ENCODE results near the gene LHFPL6. TPM values are rescaled to one million over a fixed set of nuclear protein-coding genes. Genes with fewer than 3 reads are reported as not detected.

Gene LHFPL6
- polyA plus RNA-seq, 2 of the 4 experiments (the other 2 are of a cell fraction), result 1.7 to 5.4 TPM

DNA sequence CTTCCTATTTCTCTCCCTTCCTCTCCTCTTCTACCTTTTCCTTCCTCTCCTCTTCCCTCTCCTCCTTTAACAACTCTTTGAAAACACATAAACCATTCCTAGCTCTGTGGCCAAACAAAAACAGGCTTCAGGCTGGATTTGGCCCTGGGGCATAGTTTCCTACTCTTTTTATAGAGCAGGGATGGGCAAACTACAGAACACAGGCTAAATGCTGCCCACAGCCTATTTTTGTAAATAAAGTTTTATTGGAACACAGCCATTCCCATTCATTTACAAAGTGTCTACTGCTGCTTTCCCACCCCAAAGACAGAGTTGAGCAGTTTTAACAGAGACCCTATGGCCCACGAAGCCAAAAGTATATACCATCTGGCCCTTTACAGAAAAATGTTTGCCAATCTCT is 35.4 kb downstream of the LHFPL6 start:
- WGBS (ENCODE audit: missing lambda C conversion rate), result 27% methylated on average over 1 of the region's 1 CpG
- CTCF ChIA-PET, result no interaction called here
- TF ChIP-seq, protein P1, sequence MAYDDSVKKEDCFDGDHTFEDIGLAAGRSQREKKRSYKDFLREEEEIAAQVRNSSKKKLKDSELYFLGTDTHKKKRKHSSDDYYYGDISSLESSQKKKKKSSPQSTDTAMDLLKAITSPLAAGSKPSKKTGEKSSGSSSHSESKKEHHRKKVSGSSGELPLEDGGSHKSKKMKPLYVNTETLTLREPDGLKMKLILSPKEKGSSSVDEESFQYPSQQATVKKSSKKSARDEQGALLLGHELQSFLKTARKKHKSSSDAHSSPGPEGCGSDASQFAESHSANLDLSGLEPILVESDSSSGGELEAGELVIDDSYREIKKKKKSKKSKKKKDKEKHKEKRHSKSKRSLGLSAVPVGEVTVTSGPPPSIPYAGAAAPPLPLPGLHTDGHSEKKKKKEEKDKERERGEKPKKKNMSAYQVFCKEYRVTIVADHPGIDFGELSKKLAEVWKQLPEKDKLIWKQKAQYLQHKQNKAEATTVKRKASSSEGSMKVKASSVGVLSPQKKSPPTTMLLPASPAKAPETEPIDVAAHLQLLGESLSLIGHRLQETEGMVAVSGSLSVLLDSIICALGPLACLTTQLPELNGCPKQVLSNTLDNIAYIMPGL (CRISPR knock-in tag; IDR thresholded peaks at IDR 0.05; ENCODE audit: borderline replicate concordance), result no peak
- no peak for TF ChIP-seq HOXB5 (CRISPR knock-in tag; IDR thresholded peaks at IDR 0.05)
- no peak for TF ChIP-seq JUN (IDR thresholded peaks at IDR 0.05)
- no peak for TF ChIP-seq FOSL2 (IDR thresholded peaks at IDR 0.05)
- no peak for TF ChIP-seq FOSL2 (CRISPR knock-in tag; IDR thresholded peaks at IDR 0.05)
- no peak for TF ChIP-seq CHD4 (IDR thresholded peaks at IDR 0.05; ENCODE audit: borderline replicate concordance)
- TF ChIP-seq SREBF2 (IDR thresholded peaks at IDR 0.05), result no peak
- TF ChIP-seq HOXB13 (CRISPR knock-in tag; IDR thresholded peaks at IDR 0.05; ENCODE audit: low read depth), result no peak
- TF ChIP-seq CBX8 (IDR thresholded peaks at IDR 0.05), result no peak
- no peak for TF ChIP-seq GATA3 (IDR thresholded peaks at IDR 0.05; ENCODE audit: borderline replicate concordance)
- TF ChIP-seq JUNB (IDR thresholded peaks at IDR 0.05), result no peak
- TF ChIP-seq ZC3H11A (IDR thresholded peaks at IDR 0.05), result no peak
- TF ChIP-seq RAD21 (conservative IDR thresholded peaks at IDR 0.05 in 1 of 2, IDR thresholded peaks at IDR 0.05 in 1 of 2), result no peak
- TF ChIP-seq, protein P2, sequence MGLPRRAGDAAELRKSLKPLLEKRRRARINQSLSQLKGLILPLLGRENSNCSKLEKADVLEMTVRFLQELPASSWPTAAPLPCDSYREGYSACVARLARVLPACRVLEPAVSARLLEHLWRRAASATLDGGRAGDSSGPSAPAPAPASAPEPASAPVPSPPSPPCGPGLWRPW (IDR thresholded peaks at IDR 0.05), result no peak
- no peak for TF ChIP-seq MYC (IDR thresholded peaks at IDR 0.05; ENCODE audit: borderline replicate concordance, low read length)
- TF ChIP-seq, protein P3, sequence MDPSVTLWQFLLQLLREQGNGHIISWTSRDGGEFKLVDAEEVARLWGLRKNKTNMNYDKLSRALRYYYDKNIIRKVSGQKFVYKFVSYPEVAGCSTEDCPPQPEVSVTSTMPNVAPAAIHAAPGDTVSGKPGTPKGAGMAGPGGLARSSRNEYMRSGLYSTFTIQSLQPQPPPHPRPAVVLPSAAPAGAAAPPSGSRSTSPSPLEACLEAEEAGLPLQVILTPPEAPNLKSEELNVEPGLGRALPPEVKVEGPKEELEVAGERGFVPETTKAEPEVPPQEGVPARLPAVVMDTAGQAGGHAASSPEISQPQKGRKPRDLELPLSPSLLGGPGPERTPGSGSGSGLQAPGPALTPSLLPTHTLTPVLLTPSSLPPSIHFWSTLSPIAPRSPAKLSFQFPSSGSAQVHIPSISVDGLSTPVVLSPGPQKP (IDR thresholded peaks at IDR 0.05; ENCODE audit: low read depth, low read length), result no peak
- TF ChIP-seq ZFP36 (IDR thresholded peaks at IDR 0.05; ENCODE audit: borderline replicate concordance, partially characterized antibody), result no peak
- TF ChIP-seq HOXA7 (CRISPR knock-in tag; IDR thresholded peaks at IDR 0.05), result no peak
- no peak for TF ChIP-seq CHD2 (IDR thresholded peaks at IDR 0.05; ENCODE audit: low read length, partially characterized antibody)
- TF ChIP-seq EHMT2 (IDR thresholded peaks at IDR 0.05; ENCODE audit: low read depth), result no peak
- no peak for TF ChIP-seq MAFK (IDR thresholded peaks at IDR 0.05; ENCODE audit: partially characterized antibody)

DNA sequence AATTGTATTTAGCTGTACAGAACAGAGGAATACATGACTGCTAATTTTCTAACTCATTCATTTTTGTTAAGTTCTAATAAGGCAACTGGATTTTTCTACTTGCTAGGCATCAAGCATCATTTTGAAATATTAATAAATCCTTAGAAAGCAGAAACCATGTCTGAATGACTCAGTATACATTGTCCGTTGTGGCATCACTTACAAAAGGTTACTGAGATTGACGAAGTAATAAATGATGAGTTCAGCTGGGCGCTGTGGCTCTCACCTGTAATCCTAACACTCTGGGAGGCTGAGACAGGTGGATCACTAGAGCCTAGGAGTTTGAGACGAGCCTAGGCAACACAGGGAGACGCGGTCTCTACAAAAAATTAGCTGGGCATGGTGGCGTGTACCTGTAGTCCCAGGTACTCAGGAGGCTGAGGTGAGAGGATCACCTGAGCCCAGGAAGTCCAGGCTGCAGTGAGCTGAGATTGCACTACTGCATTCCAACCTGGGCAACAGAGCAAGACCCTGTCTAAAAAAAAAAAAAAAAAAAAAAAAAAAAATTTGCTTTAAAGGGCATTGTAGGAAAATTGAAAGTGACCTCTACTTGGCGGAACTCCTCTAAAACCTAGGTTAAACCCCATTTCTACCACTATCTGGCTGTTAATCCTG is 36.6 kb downstream of the LHFPL6 start:
- ATAC-seq (no peak), DNase-seq (ENCODE audit: low read depth in 1 of 2, low spot score in 1 of 2) (no peak), FAIRE-seq (no peak)
- CTCF ChIA-PET, result no interaction called here
- Histone ChIP-seq H3K4me3 (no peak overlapping the region), H3K27ac (peak overlapping the region; percentile 67 to 73; a peak in 5 of 6 replicates), H3K9me3 (no peaks in the 10 kb centered on the region), H3K4me2 (peak overlapping the region; percentile 70), H3K4me1 (peaks cover 34% of the 10 kb centered on the region)
- POLR2A ChIA-PET, result no interaction called here
- no peak for TF ChIP-seq EHF (CRISPR knock-in tag; IDR thresholded peaks at IDR 0.05)
- TF ChIP-seq, protein P4, sequence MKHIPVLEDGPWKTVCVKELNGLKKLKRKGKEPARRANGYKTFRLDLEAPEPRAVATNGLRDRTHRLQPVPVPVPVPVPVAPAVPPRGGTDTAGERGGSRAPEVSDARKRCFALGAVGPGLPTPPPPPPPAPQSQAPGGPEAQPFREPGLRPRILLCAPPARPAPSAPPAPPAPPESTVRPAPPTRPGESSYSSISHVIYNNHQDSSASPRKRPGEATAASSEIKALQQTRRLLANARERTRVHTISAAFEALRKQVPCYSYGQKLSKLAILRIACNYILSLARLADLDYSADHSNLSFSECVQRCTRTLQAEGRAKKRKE (CRISPR knock-in tag; IDR thresholded peaks at IDR 0.05; ENCODE audit: low read depth), result no peak
- no peak for TF ChIP-seq ZFP36 (IDR thresholded peaks at IDR 0.05; ENCODE audit: borderline replicate concordance, partially characterized antibody)
- no peak for TF ChIP-seq EHMT2 (IDR thresholded peaks at IDR 0.05; ENCODE audit: low read depth)
- TF ChIP-seq, protein P5, sequence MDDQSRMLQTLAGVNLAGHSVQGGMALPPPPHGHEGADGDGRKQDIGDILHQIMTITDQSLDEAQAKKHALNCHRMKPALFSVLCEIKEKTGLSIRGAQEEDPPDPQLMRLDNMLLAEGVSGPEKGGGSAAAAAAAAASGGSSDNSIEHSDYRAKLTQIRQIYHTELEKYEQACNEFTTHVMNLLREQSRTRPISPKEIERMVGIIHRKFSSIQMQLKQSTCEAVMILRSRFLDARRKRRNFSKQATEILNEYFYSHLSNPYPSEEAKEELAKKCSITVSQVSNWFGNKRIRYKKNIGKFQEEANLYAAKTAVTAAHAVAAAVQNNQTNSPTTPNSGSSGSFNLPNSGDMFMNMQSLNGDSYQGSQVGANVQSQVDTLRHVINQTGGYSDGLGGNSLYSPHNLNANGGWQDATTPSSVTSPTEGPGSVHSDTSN (IDR thresholded peaks at IDR 0.05), result no peak
- no peak for TF ChIP-seq NR3C1 (IDR thresholded peaks at IDR 0.05)
- TF ChIP-seq, protein P3 (IDR thresholded peaks at IDR 0.05; ENCODE audit: low read depth, low read length), result no peak
- TF ChIP-seq CEBPB (IDR thresholded peaks at IDR 0.05), result no peak
- TF ChIP-seq TFCP2L1 (CRISPR knock-in tag; IDR thresholded peaks at IDR 0.05), result no peak
- TF ChIP-seq RAD21 (conservative IDR thresholded peaks at IDR 0.05 in 1 of 2, IDR thresholded peaks at IDR 0.05 in 1 of 2), result no peak
- no peak for TF ChIP-seq NPAS2 (CRISPR knock-in tag; IDR thresholded peaks at IDR 0.05; ENCODE audit: borderline replicate concordance)
- no peak for TF ChIP-seq BHLHE40 (IDR thresholded peaks at IDR 0.05; ENCODE audit: low read depth, low read length)
- TF ChIP-seq RCOR1 (IDR thresholded peaks at IDR 0.05; ENCODE audit: low read depth, low read length), result no peak
- WGBS (ENCODE audit: missing lambda C conversion rate), result 69% methylated on average over 8 of the region's 8 CpGs

More for the DNA sequence above, 35.4 kb downstream of the LHFPL6 start:
- no peak overlapping the region for H3K4me3 ChIP-seq
- no peak for DNase-seq (ENCODE audit: low read depth in 1 of 2, low spot score in 1 of 2)
- H3K27ac ChIP-seq, result peak overlapping the region in 1 of 2 experiments; percentile 19; a peak in 2 of 6 replicates
- no peak overlapping the region for H3K4me2 ChIP-seq
- peaks cover 33% of the 10 kb centered on the region for H3K4me1 ChIP-seq
- POLR2A ChIA-PET, result no interaction called here
- no peaks in the 10 kb centered on the region for H3K9me3 ChIP-seq
- ATAC-seq, result no peak
- FAIRE-seq, result no peak
